ENCODE measurements around the gene PDE7B.

DNA sequence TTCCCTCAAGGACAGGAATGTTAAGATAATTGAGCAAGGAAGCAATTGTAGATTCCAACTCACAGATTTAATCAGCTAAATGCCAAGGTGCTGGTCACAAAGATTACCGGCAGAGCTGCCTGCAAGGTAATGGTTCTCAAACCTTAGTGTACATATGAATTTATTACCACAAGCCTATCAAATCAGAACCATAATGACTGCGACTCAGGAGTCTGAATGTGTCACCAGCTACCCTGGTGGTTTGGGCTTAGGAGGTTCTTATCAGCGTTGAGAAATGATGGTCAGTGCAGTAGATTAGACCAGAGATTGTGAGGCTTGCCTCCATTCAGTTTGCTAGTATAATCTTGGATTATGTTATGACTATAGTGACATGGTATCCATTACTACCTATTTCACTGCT is 319.7 kb downstream of the PDE7B start:
- TF ChIP-seq, protein P1, sequence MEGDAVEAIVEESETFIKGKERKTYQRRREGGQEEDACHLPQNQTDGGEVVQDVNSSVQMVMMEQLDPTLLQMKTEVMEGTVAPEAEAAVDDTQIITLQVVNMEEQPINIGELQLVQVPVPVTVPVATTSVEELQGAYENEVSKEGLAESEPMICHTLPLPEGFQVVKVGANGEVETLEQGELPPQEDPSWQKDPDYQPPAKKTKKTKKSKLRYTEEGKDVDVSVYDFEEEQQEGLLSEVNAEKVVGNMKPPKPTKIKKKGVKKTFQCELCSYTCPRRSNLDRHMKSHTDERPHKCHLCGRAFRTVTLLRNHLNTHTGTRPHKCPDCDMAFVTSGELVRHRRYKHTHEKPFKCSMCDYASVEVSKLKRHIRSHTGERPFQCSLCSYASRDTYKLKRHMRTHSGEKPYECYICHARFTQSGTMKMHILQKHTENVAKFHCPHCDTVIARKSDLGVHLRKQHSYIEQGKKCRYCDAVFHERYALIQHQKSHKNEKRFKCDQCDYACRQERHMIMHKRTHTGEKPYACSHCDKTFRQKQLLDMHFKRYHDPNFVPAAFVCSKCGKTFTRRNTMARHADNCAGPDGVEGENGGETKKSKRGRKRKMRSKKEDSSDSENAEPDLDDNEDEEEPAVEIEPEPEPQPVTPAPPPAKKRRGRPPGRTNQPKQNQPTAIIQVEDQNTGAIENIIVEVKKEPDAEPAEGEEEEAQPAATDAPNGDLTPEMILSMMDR (conservative IDR thresholded peaks at IDR 0.05; ENCODE audit: low read depth, low read length): no peak
- TF ChIP-seq EZH2 (IDR thresholded peaks at IDR 0.05; ENCODE audit: borderline replicate concordance, low read depth, low read length, poor library complexity, severe bottlenecking): no peak

Data from A673 (cell line).